Vagina (tissue), 2 donors: ENCODE results near the gene UMOD. TPM values are rescaled to one million over a fixed set of nuclear protein-coding genes. Genes with fewer than 3 reads are reported as not detected.

ENCODE experiments used
- DNase-seq, 2 donors: peaks; one replicate each; pipeline ENCODE4 v3.0.0-alpha.2; 2017; ENCODE audit errors: extremely low spot score in 2 of 2
- H3K27ac ChIP-seq: fragments of 200-600 bp; sonication (generic); one replicate; pipeline ENCODE4 v1.5.1; 2019
- H3K27me3 ChIP-seq: fragments of 200-600 bp; sonication (generic); one replicate; pipeline ENCODE4 v1.5.1; 2019
- H3K36me3 ChIP-seq, 2 donors: fragments of 200-600 bp; sonication (generic); one replicate each; pipeline ENCODE4 v1.5.1; 2017 to 2019
- H3K4me1 ChIP-seq: fragments of 200-600 bp; sonication (generic); one replicate; pipeline ENCODE4 v1.5.1; 2019
- H3K4me3 ChIP-seq, 2 donors: fragments of 200-600 bp; sonication (generic); 1 replicate in 1 of 2; 2 replicates in 1 of 2; pipeline ENCODE4 v1.5.1; 2016 to 2019
- H3K9me3 ChIP-seq: fragments of 200-600 bp; sonication (generic); one replicate; pipeline ENCODE4 v1.5.1; 2019
- POLR2A ChIP-seq, 2 donors: fragments of 450-650 bp; IDR thresholded peaks; one replicate each; pipeline ENCODE4 v1.6.1; 2017; ENCODE audit warnings: antibody characterized with exemption in 2 of 2, mild to moderate bottlenecking in 2 of 2, moderate library complexity in 2 of 2
- POLR2AphosphoS5 ChIP-seq, 2 donors: sonication (generic); formaldehyde crosslinking; IDR thresholded peaks; one replicate each; pipeline ENCODE4 v1.9.0; 2017; ENCODE audit warnings: antibody characterized with exemption in 2 of 2, mild to moderate bottlenecking in 2 of 2, low read depth in 1 of 2; ENCODE audit not compliant: insufficient read depth in 1 of 2
- intact Hi-C: fragments of 100-400 bp; cut with DNase I; formaldehyde crosslinking; loops from one replicate; pipeline ENCODE4 v1.15.1; 2023
- total RNA-seq: library from RNA; depleted of rRNA; stranded (reverse); fragments of >200 nt; gene quantifications from one replicate; pipeline ENCODE4 v1.2.3, GENCODE V29; 2016
- TF ChIP-seq, protein P1 (sequence below), 3 experiments: fragments of 450-650 bp in 2 of 3; fragments of 200-600 bp in 1 of 3; sonication (generic) in 1 of 3; IDR thresholded peaks; one replicate each; pipeline ENCODE4 v1.5.1; 2017 to 2019; ENCODE audit warnings: antibody characterized with exemption in 3 of 3, mild to moderate bottlenecking in 2 of 3, moderate library complexity in 2 of 3

The UMOD gene
- total RNA-seq, 1 donor from 2014 or later, result not detected

DNA sequence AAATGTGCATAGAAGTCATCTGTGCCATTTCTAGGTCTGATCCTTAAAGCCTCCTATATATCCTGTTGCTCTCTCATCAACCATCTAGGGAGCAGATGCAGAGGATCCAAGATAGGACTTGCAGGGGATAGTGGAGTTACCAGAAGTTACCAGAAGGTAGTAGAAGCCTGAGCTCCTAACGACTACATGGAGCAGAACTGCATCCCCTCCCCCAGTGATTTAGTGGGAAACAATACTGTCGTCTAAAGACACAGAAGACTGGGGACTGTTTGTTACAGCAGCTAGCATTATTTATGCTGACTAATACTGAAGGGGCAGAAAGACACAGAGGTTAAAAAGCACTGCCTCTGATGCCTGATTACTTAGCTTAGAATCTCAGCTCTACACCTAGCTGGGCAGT lies 41.0 kb downstream of the UMOD start:
- Histone ChIP-seq H3K4me3 (no peak overlapping the region), H3K36me3 (no peaks in the 10 kb centered on the region), H3K4me1 (no peaks in the 10 kb centered on the region), H3K9me3 (no peaks in the 10 kb centered on the region), H3K27me3 (no peaks in the 10 kb centered on the region), H3K27ac (no peak overlapping the region)
- DNase-seq, result no peak
- intact Hi-C loops, result no loop called here
- TF ChIP-seq POLR2AphosphoS5 (IDR thresholded peaks at IDR 0.05; ENCODE audit: insufficient read depth in 1 of 2, low read depth in 1 of 2) (no peak), POLR2A (IDR thresholded peaks at IDR 0.05) (no peak)
- TF ChIP-seq, protein P1, sequence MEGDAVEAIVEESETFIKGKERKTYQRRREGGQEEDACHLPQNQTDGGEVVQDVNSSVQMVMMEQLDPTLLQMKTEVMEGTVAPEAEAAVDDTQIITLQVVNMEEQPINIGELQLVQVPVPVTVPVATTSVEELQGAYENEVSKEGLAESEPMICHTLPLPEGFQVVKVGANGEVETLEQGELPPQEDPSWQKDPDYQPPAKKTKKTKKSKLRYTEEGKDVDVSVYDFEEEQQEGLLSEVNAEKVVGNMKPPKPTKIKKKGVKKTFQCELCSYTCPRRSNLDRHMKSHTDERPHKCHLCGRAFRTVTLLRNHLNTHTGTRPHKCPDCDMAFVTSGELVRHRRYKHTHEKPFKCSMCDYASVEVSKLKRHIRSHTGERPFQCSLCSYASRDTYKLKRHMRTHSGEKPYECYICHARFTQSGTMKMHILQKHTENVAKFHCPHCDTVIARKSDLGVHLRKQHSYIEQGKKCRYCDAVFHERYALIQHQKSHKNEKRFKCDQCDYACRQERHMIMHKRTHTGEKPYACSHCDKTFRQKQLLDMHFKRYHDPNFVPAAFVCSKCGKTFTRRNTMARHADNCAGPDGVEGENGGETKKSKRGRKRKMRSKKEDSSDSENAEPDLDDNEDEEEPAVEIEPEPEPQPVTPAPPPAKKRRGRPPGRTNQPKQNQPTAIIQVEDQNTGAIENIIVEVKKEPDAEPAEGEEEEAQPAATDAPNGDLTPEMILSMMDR (IDR thresholded peaks at IDR 0.05), result no peak

DNA sequence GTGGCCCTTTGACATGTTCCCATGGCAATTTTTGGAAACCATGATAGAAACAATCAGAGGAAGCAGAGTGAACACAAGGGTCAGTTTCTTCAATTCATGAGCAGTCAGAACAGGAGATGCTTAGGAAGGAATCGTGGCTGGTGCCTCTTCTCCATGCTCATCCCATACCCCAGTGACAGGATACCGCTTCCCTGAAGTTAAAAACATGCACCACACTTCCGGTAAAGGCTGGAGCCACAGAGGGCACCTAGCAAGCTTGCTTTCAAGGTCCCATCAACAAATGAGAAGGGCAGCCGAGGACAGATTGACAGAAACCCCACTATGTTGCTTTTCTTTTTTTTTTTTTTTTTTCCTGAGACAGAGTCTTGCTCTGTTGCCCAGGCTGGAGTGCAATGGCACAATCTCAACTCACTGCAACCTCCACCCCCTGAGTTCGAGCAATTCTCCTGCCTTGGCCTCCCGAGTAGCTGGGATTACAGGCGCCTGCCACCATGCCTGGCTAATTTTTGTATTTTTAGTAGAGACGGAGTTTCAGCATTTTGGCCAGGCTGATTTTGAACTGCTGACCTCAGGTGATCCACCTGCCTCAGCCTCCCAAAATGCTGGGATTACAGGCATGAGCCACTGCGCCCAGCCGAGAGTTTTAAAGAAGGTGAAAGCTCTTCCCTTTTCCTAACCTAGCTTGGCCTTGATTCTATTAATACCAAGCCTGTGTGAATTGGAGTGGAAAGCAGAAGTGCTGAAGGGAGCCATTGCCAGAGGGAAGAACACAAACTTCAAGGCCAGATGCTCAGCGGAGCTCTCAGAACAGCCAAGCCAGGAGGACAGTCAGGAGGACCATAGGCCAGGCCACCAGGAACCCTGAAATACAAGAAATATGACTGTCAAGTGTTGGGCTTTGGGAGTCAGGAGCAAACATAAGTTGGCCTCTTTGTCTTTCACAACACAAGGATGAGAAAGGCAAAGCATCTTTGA lies 41.8 kb downstream of the UMOD start:
- no peak for DNase-seq
- H3K9me3 ChIP-seq, result no peaks in the 10 kb centered on the region
- no peak overlapping the region for H3K27ac ChIP-seq
- H3K4me3 ChIP-seq, result no peak overlapping the region
- H3K4me1 ChIP-seq, result no peaks in the 10 kb centered on the region
- no peaks in the 10 kb centered on the region for H3K27me3 ChIP-seq
- no peaks in the 10 kb centered on the region for H3K36me3 ChIP-seq
- no peak for TF ChIP-seq POLR2A (IDR thresholded peaks at IDR 0.05)
- TF ChIP-seq POLR2AphosphoS5 (IDR thresholded peaks at IDR 0.05; ENCODE audit: insufficient read depth in 1 of 2, low read depth in 1 of 2), result no peak
- TF ChIP-seq, protein P1 (IDR thresholded peaks at IDR 0.05), result no peak
- intact Hi-C loops, result no loop called here

DNA sequence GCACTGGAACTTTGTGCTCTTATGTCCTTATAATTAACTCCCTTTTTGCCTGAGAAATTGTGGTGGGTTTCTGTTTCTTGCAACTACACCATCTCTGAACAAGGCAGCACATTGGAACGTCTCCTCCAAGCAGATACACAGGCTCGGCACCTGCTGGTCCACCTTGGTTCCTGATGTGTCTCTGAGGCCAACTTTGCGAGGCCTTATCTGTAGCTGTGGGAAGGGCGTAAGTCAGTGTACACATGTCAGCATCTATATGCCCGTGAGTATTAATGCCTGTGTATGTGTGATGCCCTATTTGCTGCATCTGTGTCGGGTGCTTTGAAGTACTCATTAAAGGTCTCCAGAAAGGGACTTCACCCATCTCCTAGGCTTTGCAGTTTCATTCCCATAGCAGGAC lies 42.7 kb downstream of the UMOD start:
- TF ChIP-seq, protein P1 (IDR thresholded peaks at IDR 0.05), result no peak
- TF ChIP-seq POLR2AphosphoS5 (IDR thresholded peaks at IDR 0.05; ENCODE audit: insufficient read depth in 1 of 2, low read depth in 1 of 2) (no peak), POLR2A (IDR thresholded peaks at IDR 0.05) (no peak)

GRCh38 chr16:20308801-20309590 lies 43.5 kb downstream of the UMOD start:
- TF ChIP-seq POLR2AphosphoS5 (IDR thresholded peaks at IDR 0.05; ENCODE audit: insufficient read depth in 1 of 2, low read depth in 1 of 2) (no peak), POLR2A (IDR thresholded peaks at IDR 0.05) (no peak)
- TF ChIP-seq, protein P1 (IDR thresholded peaks at IDR 0.05), result no peak
- intact Hi-C loops, result no loop called here
- DNase-seq, result no peak
- Histone ChIP-seq H3K4me3 (no peak overlapping the region), H3K4me1 (no peaks in the 10 kb centered on the region), H3K27ac (no peak overlapping the region), H3K27me3 (no peaks in the 10 kb centered on the region), H3K9me3 (no peaks in the 10 kb centered on the region), H3K36me3 (no peaks in the 10 kb centered on the region)

More for the DNA sequence above, 42.7 kb downstream of the UMOD start:
- Histone ChIP-seq H3K27ac (no peak overlapping the region), H3K27me3 (no peaks in the 10 kb centered on the region), H3K4me3 (no peak overlapping the region), H3K36me3 (no peaks in the 10 kb centered on the region), H3K4me1 (no peaks in the 10 kb centered on the region), H3K9me3 (no peaks in the 10 kb centered on the region)
- intact Hi-C loops, result no loop called here
- DNase-seq, result no peak
